Stimulated activated CD8-positive, alpha-beta memory T cell treated with anti-CD3 and anti-CD28 coated beads, Interleukin-4, amount 100 ng/mL, for 1 hour (primary cell): ENCODE data around the gene DNAJB2.
"Not testable (repeated sequence)": the region's sequence is repeated elsewhere in the genome, so short reads cannot be mapped to it uniquely, and the experiment has no call there.

ENCODE experiments used
- DNase-seq, 2 donors: peaks; one replicate each; pipeline ENCODE4 v3.0.0-alpha.2; 2020; ENCODE audit warnings: low read depth in 2 of 2, low spot score in 1 of 2

The DNAJB2 gene

GRCh38 chr2:219254590-219255201 is 24.5 kb upstream of the DNAJB2 start:
- no peak for DNase-seq

- DNase-seq, result not testable (repeated sequence)
Measured at GRCh38 chr2:219258942-219259341, 20.2 kb upstream of the DNAJB2 start.

- DNase-seq, result no peak
Measured at GRCh38 chr2:219261024-219261855, 17.9 kb upstream of the DNAJB2 start.

GRCh38 chr2:219266232-219266631 is 12.9 kb upstream of the DNAJB2 start:
- DNase-seq, result no peak

- DNase-seq, result no peak
Measured at GRCh38 chr2:219266886-219267285, 12.3 kb upstream of the DNAJB2 start.

GRCh38 chr2:219268294-219268693 is 10.9 kb upstream of the DNAJB2 start:
- no peak for DNase-seq

- no peak for DNase-seq
Measured at GRCh38 chr2:219269362-219270054, 9.7 kb upstream of the DNAJB2 start.

- DNase-seq, result no peak
Measured at GRCh38 chr2:219270055-219270372, 9.2 kb upstream of the DNAJB2 start.

GRCh38 chr2:219271021-219271420 is 8.1 kb upstream of the DNAJB2 start:
- no peak for DNase-seq

- DNase-seq, result no peak
Measured at GRCh38 chr2:219272356-219272755, 6.8 kb upstream of the DNAJB2 start.

- DNase-seq, result no peak
Measured at GRCh38 chr2:219272995-219273394, 6.2 kb upstream of the DNAJB2 start.

- no peak for DNase-seq
Measured at GRCh38 chr2:219273937-219274336, 5.2 kb upstream of the DNAJB2 start.

- DNase-seq, result no peak
Measured at GRCh38 chr2:219274361-219274921, 4.7 kb upstream of the DNAJB2 start.

- DNase-seq, result peak; percentile 43 to 59
Measured at GRCh38 chr2:219277703-219278654, 1.2 kb upstream of the DNAJB2 start.

- DNase-seq, result no peak
Measured at GRCh38 chr2:219278655-219279150, 463 bp upstream of the DNAJB2 start.

GRCh38 chr2:219279916-219280516 is 850 bp downstream of the DNAJB2 start:
- DNase-seq, result no peak

- DNase-seq, result no peak
Measured at GRCh38 chr2:219280651-219281050, 1.5 kb downstream of the DNAJB2 start.

GRCh38 chr2:219281588-219281987 is 2.4 kb downstream of the DNAJB2 start:
- no peak for DNase-seq

GRCh38 chr2:219282375-219282774 is 3.2 kb downstream of the DNAJB2 start:
- DNase-seq, result no peak

- no peak for DNase-seq
Measured at GRCh38 chr2:219282943-219283581, 3.9 kb downstream of the DNAJB2 start.
